K562 (cell line): Measurements from ENCODE around the gene TBC1D17. TPM values are rescaled to one million over a fixed set of nuclear protein-coding genes. Genes with fewer than 3 reads are reported as not detected.

Experiments used
- CREB1 ChIP-seq, 2 experiments: sonication (generic) in 1 of 2; formaldehyde crosslinking in 1 of 2; IDR thresholded peaks; 2 replicates each; pipeline versions ENCODE4 v1.6.1 to v1.8.0; 2012 to 2022; ENCODE audit warnings: inconsistent platforms in 1 of 2, mild to moderate bottlenecking in 1 of 2, missing genetic modification reagents in 1 of 2, moderate library complexity in 1 of 2
- CSDE1 ChIP-seq, 2 experiments: fragments of 450-650 bp; IDR thresholded peaks; 2 replicates each; pipeline ENCODE4 v1.6.1; 2016; ENCODE audit warnings: mild to moderate bottlenecking in 1 of 2
- FOXJ2 ChIP-seq: fragments of 200-800 bp; sonication (Bioruptor generic); IDR thresholded peaks from 2 replicates; pipeline ENCODE4 v1.6.1; 2016; ENCODE audit warnings: missing genetic modification characterization, missing compliant biosample characterization
- KAT8 ChIP-seq: fragments of 450-650 bp; IDR thresholded peaks from 2 replicates; pipeline ENCODE4 v1.6.1; 2016; ENCODE audit warnings: low read depth, mild to moderate bottlenecking
- MAFK ChIP-seq: IDR thresholded peaks from 2 replicates; pipeline ENCODE4 v1.6.1; 2011; ENCODE audit warnings: low read length, improper control_type of control experiment
- MTA1 ChIP-seq: fragments of 450-650 bp; IDR thresholded peaks from 2 replicates; pipeline ENCODE4 v1.6.1; 2017; ENCODE audit warnings: borderline replicate concordance
- NFE2 ChIP-seq: IDR thresholded peaks from 2 replicates; pipeline ENCODE4 v1.6.1; 2014; ENCODE audit warnings: antibody characterized with exemption, low read depth
- POLR2B ChIP-seq: fragments of 450-650 bp; IDR thresholded peaks from 2 replicates; pipeline ENCODE4 v1.6.1; 2018; ENCODE audit warnings: low read depth; ENCODE audit not compliant: partially characterized antibody
- TEAD2 ChIP-seq: fragments of 450-650 bp; IDR thresholded peaks from 2 replicates; pipeline ENCODE4 v1.6.1; 2016; ENCODE audit warnings: missing genetic modification characterization, control low read depth, missing compliant biosample characterization
- TRIM28 ChIP-seq: fragments of 450-650 bp; IDR thresholded peaks from 2 replicates; pipeline ENCODE4 v1.6.1; 2017
- ZKSCAN1 ChIP-seq: fragments of 150-350 bp; IDR thresholded peaks from 2 replicates; pipeline ENCODE4 v1.6.1; 2016; ENCODE audit warnings: low read depth, low read length
- ZNF121 ChIP-seq: sonication (generic); formaldehyde crosslinking; conservative IDR thresholded peaks from 2 replicates; pipeline ENCODE4 v1.8.0; 2022; ENCODE audit warnings: missing genetic modification reagents
- ZNF431 ChIP-seq: sonication (generic); formaldehyde crosslinking; IDR thresholded peaks from 2 replicates; pipeline ENCODE4 v1.8.0; 2022; ENCODE audit warnings: mild to moderate bottlenecking, missing genetic modification reagents
- polyA plus RNA-seq, 8 experiments: library from polyadenylated mRNA; depleted of rRNA in 4 of 8; stranded (reverse) in 5 of 8; unstranded in 3 of 8; fragments of >200 nt; fragmentation: Nextera tagmentation in 2 of 8; fragmentation: Illumina TruSeq in 1 of 8; extraction: Ambion mirVana in 2 of 8; extraction: Trizol in 1 of 8; gene quantifications; 2 replicates each; pipeline versions ENCODE4 v1.2.1 to v1.2.3, GENCODE V29; 2011 to 2014; ENCODE audit warnings: inconsistent platforms in 1 of 8, missing spikeins in 1 of 8
- total RNA-seq, 7 experiments: library from RNA; depleted of rRNA in 6 of 7; stranded (reverse); fragments of >200 nt in 6 of 7; fragmentation: Illumina TruSeq in 2 of 7; extraction: Trizol in 2 of 7; gene quantifications; 2 replicates each; pipeline versions ENCODE4 v1.2.1 to v1.2.3, GENCODE V29; 2011 to 2021; ENCODE audit warnings: low replicate concordance in 1 of 7
- TF ChIP-seq, protein P1 (sequence below), 2 experiments: fragments of 450-650 bp in 1 of 2; sonication (generic) in 1 of 2; formaldehyde crosslinking in 1 of 2; IDR thresholded peaks; 2 replicates each; pipeline versions ENCODE4 v1.7.1 to v1.9.0; 2016 to 2022; ENCODE audit warnings: inconsistent platforms in 1 of 2, mild to moderate bottlenecking in 1 of 2, missing genetic modification reagents in 1 of 2
- TF ChIP-seq, protein P2 (sequence below): fragments of 250-450 bp; sonication (Bioruptor Pico); IDR thresholded peaks from 2 replicates; pipeline ENCODE4 v1.8.0; 2021; ENCODE audit warnings: moderate library complexity, mild to moderate bottlenecking, inconsistent platforms
- TF ChIP-seq, protein P3 (sequence below): sonication (generic); formaldehyde crosslinking; IDR thresholded peaks from 2 replicates; pipeline ENCODE4 v1.9.0; 2022; ENCODE audit warnings: mild to moderate bottlenecking, missing genetic modification reagents
- TF ChIP-seq, protein P4 (sequence below): sonication (generic); formaldehyde crosslinking; IDR thresholded peaks from 2 replicates; pipeline ENCODE4 v1.8.0; 2022; ENCODE audit warnings: mild to moderate bottlenecking, missing genetic modification reagents

The TBC1D17 gene
- total and polyA plus RNA-seq, 9 of the 15 experiments (the other 6 are each of a cell fraction or from before 2014, with no cell fraction given) = 0.42 to 16.0 (median 3.8) TPM

DNA sequence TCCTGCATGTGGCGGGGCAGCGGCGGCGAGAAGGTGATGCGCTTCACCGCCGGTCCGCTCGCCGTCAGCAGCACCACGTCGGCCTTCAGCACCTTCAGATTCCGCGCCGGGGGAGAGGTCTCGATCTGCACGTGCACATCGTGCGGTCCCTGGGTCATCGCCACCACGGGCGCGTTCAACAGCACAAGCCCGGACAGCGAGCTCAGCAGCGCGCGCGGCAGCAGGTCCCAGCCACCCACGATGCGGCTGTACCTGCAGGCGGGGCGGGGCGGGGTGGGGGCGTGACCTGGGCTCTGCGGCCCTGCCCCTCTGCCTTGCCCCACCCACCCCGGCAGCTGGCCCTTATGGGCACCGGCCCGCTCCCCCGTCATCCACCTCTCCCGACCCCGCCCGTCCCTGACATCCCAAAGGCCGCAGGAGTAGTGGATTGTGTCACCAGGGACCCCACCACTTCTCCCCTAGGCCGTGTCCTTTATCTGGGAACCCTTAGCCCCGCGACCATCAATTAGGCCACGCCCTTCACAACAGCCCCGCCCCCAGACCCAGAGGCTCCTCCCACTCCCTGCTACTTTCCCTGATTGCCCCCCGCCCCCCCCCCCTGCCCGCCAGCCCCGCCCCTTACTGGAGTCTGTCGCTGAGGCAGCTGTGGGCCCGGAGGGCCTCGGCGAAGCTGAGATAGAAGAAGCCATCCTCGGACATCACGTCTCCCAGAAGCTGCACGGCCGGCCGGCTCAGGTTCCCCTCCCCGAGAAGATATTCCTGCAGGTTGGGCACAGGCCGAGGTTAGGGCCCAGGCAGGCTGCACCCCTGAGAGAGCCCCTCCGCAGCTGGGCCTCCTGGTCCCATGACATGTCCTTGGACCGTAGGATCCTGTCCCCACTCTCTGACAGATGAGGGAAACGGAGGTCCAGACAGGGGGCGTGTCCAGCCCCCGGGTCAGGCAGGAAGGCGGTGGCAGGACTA, 13.1 kb downstream of the TBC1D17 start (continued):
- TF ChIP-seq, protein P1, sequence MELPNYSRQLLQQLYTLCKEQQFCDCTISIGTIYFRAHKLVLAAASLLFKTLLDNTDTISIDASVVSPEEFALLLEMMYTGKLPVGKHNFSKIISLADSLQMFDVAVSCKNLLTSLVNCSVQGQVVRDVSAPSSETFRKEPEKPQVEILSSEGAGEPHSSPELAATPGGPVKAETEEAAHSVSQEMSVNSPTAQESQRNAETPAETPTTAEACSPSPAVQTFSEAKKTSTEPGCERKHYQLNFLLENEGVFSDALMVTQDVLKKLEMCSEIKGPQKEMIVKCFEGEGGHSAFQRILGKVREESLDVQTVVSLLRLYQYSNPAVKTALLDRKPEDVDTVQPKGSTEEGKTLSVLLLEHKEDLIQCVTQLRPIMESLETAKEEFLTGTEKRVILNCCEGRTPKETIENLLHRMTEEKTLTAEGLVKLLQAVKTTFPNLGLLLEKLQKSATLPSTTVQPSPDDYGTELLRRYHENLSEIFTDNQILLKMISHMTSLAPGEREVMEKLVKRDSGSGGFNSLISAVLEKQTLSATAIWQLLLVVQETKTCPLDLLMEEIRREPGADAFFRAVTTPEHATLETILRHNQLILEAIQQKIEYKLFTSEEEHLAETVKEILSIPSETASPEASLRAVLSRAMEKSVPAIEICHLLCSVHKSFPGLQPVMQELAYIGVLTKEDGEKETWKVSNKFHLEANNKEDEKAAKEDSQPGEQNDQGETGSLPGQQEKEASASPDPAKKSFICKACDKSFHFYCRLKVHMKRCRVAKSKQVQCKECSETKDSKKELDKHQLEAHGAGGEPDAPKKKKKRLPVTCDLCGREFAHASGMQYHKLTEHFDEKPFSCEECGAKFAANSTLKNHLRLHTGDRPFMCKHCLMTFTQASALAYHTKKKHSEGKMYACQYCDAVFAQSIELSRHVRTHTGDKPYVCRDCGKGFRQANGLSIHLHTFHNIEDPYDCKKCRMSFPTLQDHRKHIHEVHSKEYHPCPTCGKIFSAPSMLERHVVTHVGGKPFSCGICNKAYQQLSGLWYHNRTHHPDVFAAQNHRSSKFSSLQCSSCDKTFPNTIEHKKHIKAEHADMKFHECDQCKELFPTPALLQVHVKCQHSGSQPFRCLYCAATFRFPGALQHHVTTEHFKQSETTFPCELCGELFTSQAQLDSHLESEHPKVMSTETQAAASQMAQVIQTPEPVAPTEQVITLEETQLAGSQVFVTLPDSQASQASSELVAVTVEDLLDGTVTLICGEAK (IDR thresholded peaks at IDR 0.05) = peak; percentile 42; the same call in 1 of the 2 replicates
- TF ChIP-seq, protein P1 (CRISPR knock-in tag; IDR thresholded peaks at IDR 0.05) = no peak; the same call in 1 of the 2 replicates
- TF ChIP-seq CREB1 (IDR thresholded peaks at IDR 0.05) (no peak), CREB1 (CRISPR knock-in tag; IDR thresholded peaks at IDR 0.05) (peak; percentile 86), TRIM28 (no peak), ZKSCAN1 (no peak), ZNF121 (CRISPR knock-in tag) (no peak; the same call in 1 of the 2 replicates), KAT8 (no peak), FOXJ2 (tag) (0 out of 2 replicates have a peak, but pooled peaks have one; percentile 6), ZNF431 (peak; percentile 61; the same call in 1 of the 2 replicates), CSDE1 (IDR thresholded peaks at IDR 0.05) (no peak), POLR2B (peak; percentile 4), MAFK (no peak), TEAD2 (tag) (no peak), MTA1 (no peak), NFE2 (no peak)
- TF ChIP-seq, protein P2, sequence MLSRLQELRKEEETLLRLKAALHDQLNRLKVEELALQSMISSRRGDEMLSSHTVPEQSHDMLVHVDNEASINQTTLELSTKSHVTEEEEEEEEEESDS (CRISPR knock-in tag) = no peak
- TF ChIP-seq, protein P3, sequence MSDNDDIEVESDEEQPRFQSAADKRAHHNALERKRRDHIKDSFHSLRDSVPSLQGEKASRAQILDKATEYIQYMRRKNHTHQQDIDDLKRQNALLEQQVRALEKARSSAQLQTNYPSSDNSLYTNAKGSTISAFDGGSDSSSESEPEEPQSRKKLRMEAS = peak; percentile 97
- TF ChIP-seq, protein P4, sequence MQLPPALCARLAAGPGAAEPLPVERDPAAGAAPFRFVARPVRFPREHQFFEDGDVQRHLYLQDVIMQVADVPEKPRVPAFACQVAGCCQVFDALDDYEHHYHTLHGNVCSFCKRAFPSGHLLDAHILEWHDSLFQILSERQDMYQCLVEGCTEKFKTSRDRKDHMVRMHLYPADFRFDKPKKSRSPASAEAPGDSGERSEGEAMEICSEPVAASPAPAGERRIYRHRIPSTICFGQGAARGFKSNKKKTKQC (CRISPR knock-in tag) = peak; percentile 7; the same call in 1 of the 2 replicates
